Measurements from ENCODE around the gene SPNS2.

GRCh38 chr17:4520060-4520893 lies 21.6 kb downstream of the SPNS2 start:
- TF ChIP-seq CTCF (IDR thresholded peaks at IDR 0.05), result no peak
- no peak for TF ChIP-seq POLR2A (IDR thresholded peaks at IDR 0.05)
- no peak for TF ChIP-seq EP300 (IDR thresholded peaks at IDR 0.05; ENCODE audit: low read depth)
